Transverse colon (tissue), 3 donors: ENCODE data around the gene ARL5A.

ENCODE experiments used
- POLR2A ChIP-seq: fragments of 450-650 bp; IDR thresholded peaks from one replicate; pipeline ENCODE4 v1.6.1; 2016; ENCODE audit warnings: antibody characterized with exemption, mild to moderate bottlenecking, moderate library complexity
- TF ChIP-seq, protein P1 (sequence below), 5 experiments: fragments of 200-600 bp in 3 of 5; fragments of 450-650 bp in 2 of 5; sonication (generic) in 3 of 5; IDR thresholded peaks; 1 replicate in 2 of 5; 2 replicates in 3 of 5; pipeline ENCODE4 v1.5.1; 2016 to 2017; ENCODE audit warnings: antibody characterized with exemption in 5 of 5, inconsistent platforms in 3 of 5, mild to moderate bottlenecking in 2 of 5, moderate library complexity in 1 of 5

DNA sequence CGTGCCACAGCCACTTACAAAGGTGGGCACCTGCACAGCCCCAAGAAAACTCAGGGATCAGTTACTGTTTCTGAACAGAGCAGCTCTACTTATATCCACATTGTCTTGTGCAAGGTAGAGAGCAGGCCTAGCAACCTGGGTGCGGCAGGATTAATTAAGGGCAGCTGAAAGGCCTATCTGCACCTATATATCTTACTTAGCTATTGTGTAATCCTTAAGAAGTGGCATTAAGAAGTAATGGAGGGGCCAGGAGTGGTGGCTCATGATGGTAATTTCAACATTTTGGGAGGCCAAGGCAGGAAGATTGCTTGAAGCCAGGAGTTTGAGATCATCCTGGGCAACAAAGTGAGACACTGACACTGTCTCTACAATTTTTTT lies 12.8 kb upstream of the ARL5A start:
- TF ChIP-seq, protein P1, sequence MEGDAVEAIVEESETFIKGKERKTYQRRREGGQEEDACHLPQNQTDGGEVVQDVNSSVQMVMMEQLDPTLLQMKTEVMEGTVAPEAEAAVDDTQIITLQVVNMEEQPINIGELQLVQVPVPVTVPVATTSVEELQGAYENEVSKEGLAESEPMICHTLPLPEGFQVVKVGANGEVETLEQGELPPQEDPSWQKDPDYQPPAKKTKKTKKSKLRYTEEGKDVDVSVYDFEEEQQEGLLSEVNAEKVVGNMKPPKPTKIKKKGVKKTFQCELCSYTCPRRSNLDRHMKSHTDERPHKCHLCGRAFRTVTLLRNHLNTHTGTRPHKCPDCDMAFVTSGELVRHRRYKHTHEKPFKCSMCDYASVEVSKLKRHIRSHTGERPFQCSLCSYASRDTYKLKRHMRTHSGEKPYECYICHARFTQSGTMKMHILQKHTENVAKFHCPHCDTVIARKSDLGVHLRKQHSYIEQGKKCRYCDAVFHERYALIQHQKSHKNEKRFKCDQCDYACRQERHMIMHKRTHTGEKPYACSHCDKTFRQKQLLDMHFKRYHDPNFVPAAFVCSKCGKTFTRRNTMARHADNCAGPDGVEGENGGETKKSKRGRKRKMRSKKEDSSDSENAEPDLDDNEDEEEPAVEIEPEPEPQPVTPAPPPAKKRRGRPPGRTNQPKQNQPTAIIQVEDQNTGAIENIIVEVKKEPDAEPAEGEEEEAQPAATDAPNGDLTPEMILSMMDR (IDR thresholded peaks at IDR 0.05) = no peak
- no peak for TF ChIP-seq POLR2A
